SW 1271 (cell line): ENCODE results near the gene SMARCD3.

ENCODE experiments used
- DNase-seq, 2 experiments: peaks; one replicate each; lab custom pipeline; 2025; lab: John Stamatoyannopoulos, UW

The SMARCD3 gene

GRCh38 chr7:151248346-151249033, at the start of gene SMARCD3:
Gene SMARCD3 (minus strand): TSS chr7:151248694. CDS start chr7:151248562, 132 bp downstream.
- no peak for DNase-seq

GRCh38 chr7:151296202-151296992, 47.9 kb upstream of the SMARCD3 start:
- no peak for DNase-seq

- no peak for DNase-seq
Observed at GRCh38 chr7:151292850-151293249, 44.4 kb upstream of the SMARCD3 start.

GRCh38 chr7:151291206-151291605, 42.7 kb upstream of the SMARCD3 start:
- DNase-seq: no peak

GRCh38 chr7:151290355-151290760, 41.9 kb upstream of the SMARCD3 start:
- DNase-seq: no peak

- DNase-seq: no peak
Observed at GRCh38 chr7:151289891-151290290, 41.4 kb upstream of the SMARCD3 start.

GRCh38 chr7:151286148-151286547, 37.7 kb upstream of the SMARCD3 start:
- DNase-seq: no peak

GRCh38 chr7:151283302-151283701, 34.8 kb upstream of the SMARCD3 start:
- DNase-seq: no peak

- no peak for DNase-seq
Observed at GRCh38 chr7:151282111-151282510, 33.6 kb upstream of the SMARCD3 start.

GRCh38 chr7:151281686-151282085, 33.2 kb upstream of the SMARCD3 start:
- no peak for DNase-seq

- DNase-seq: no peak
Observed at GRCh38 chr7:151280388-151281019, 32.0 kb upstream of the SMARCD3 start.

- no peak for DNase-seq
Observed at GRCh38 chr7:151279868-151280267, 31.4 kb upstream of the SMARCD3 start.

- no peak for DNase-seq
Observed at GRCh38 chr7:151278949-151279348, 30.5 kb upstream of the SMARCD3 start.

GRCh38 chr7:151277631-151278030, 29.1 kb upstream of the SMARCD3 start:
- DNase-seq: no peak

GRCh38 chr7:151276666-151277590, 28.4 kb upstream of the SMARCD3 start:
- peak in 1 of 2 experiments; percentile 31 for DNase-seq

GRCh38 chr7:151275813-151276577, 27.5 kb upstream of the SMARCD3 start:
- no peak for DNase-seq

GRCh38 chr7:151274936-151275812, 26.7 kb upstream of the SMARCD3 start:
- DNase-seq: no peak

- no peak for DNase-seq
Observed at GRCh38 chr7:151274396-151274795, 25.9 kb upstream of the SMARCD3 start.

GRCh38 chr7:151273651-151274390, 25.3 kb upstream of the SMARCD3 start:
- DNase-seq: no peak
